Sigmoid colon (tissue), 4 donors: ENCODE results near the gene PLEKHG3.

Experiments used
- CTCF ChIP-seq, 4 experiments: fragments of 450-650 bp in 3 of 4; fragments of 200-600 bp in 1 of 4; IDR thresholded peaks; one replicate each; pipeline ENCODE4 v1.5.1; 2016 to 2019; ENCODE audit warnings: antibody characterized with exemption in 4 of 4, mild to moderate bottlenecking in 3 of 4, moderate library complexity in 2 of 4
- EP300 ChIP-seq, 4 donors: sonication (generic); formaldehyde crosslinking; IDR thresholded peaks; one replicate each; pipeline ENCODE4 v1.6.1; 2017; ENCODE audit warnings: antibody characterized with exemption in 4 of 4
- POLR2A ChIP-seq, 2 donors: fragments of 450-650 bp; IDR thresholded peaks; one replicate each; pipeline ENCODE4 v1.6.1; 2016; ENCODE audit warnings: antibody characterized with exemption in 2 of 2, mild to moderate bottlenecking in 2 of 2, moderate library complexity in 2 of 2
- POLR2AphosphoS5 ChIP-seq, 4 donors: sonication (generic); formaldehyde crosslinking; IDR thresholded peaks; one replicate each; pipeline ENCODE4 v1.6.1; 2017; ENCODE audit warnings: antibody characterized with exemption in 4 of 4

GRCh38 chr14:64706119-64706592 lies 1.9 kb downstream of the PLEKHG3 start:
- TF ChIP-seq CTCF (IDR thresholded peaks at IDR 0.05): no peak
- TF ChIP-seq POLR2AphosphoS5 (IDR thresholded peaks at IDR 0.05): no peak
- no peak for TF ChIP-seq EP300 (IDR thresholded peaks at IDR 0.05)
- TF ChIP-seq POLR2A (IDR thresholded peaks at IDR 0.05): no peak
